ENCODE results near the gene TENM3. TPM values are rescaled to one million over a fixed set of nuclear protein-coding genes. Genes with fewer than 3 reads are reported as not detected.

The TENM3 gene
- total and polyA plus RNA-seq, 2 of the 8 experiments (the other 6 are each of a cell fraction or from before 2014, with no cell fraction given), result 36.9 to 69.3 TPM

GRCh38 chr4:182207830-182208396 lies 35.3 kb upstream of the TENM3 start:
- Histone ChIP-seq H3K27ac (ENCODE audit: low read depth, low read length) (no peak overlapping the region), H3K9ac (replicated peaks in 1 of 4; ENCODE audit: extremely low read depth in 1 of 4, low read depth in 3 of 4, low read length in 3 of 4) (no peak overlapping the region), H3K56ac (replicated peaks; ENCODE audit: insufficient read length, low read depth, low read length) (no peak overlapping the region), H4K20me1 (replicated peaks in 1 of 2; ENCODE audit: control insufficient read depth in 1 of 2, insufficient read depth in 2 of 2, low read length in 2 of 2) (peaks cover 0 to 2% of the 10 kb centered on the region in 2 experiments), H4K91ac (replicated peaks; ENCODE audit: insufficient read length, low read length) (no peak overlapping the region), H2BK120ac (replicated peaks; ENCODE audit: low read depth, low read length) (no peak overlapping the region), H2AFZ (ENCODE audit: low read length) (no peak overlapping the region), H3K9me3 (ENCODE audit: insufficient read depth in 2 of 2, low read depth in 1 of 2, low read length in 1 of 2) (no peaks in the 10 kb centered on the region), H3K79me2 (ENCODE audit: control insufficient read depth in 1 of 2, insufficient read depth in 2 of 2, low read length in 2 of 2) (peaks cover 0 to 6% of the 10 kb centered on the region in 2 experiments; a peak in 1 of 4 replicates), H2BK20ac (ENCODE audit: low read length) (no peak overlapping the region), H3K23me2 (ENCODE audit: low read depth, low read length) (no peaks in the 10 kb centered on the region), H3K4me1 (replicated peaks in 1 of 4; ENCODE audit: control insufficient read depth in 3 of 4, insufficient read depth in 4 of 4, low read length in 3 of 4) (peaks cover 0 to 20% (median 11%) of the 10 kb centered on the region in 4 experiments; a peak in 6 of 7 replicates), H2AK5ac (ENCODE audit: low read depth, low read length) (no peak overlapping the region), H3K36me3 (ENCODE audit: control insufficient read depth in 2 of 4, insufficient read depth in 4 of 4, low read length in 3 of 4) (no peaks in the 10 kb centered on the region), H3K27me3 (replicated peaks in 1 of 4; ENCODE audit: control insufficient read depth in 3 of 4, extremely low read depth in 1 of 4, insufficient read depth in 3 of 4, low read length in 3 of 4) (no peaks in the 10 kb centered on the region), H4K8ac (ENCODE audit: extremely low read depth, insufficient read depth, low read length) (no peak overlapping the region), H3K4ac (replicated peaks; ENCODE audit: insufficient read length, low read depth, low read length) (no peak overlapping the region), H2BK12ac (ENCODE audit: low read depth, low read length) (no peak overlapping the region), H3K23ac (ENCODE audit: insufficient read length) (no peak overlapping the region), H3K79me1 (ENCODE audit: low read depth, low read length) (no peaks in the 10 kb centered on the region; the same call in 1 of the 2 replicates), H3K4me3 (ENCODE audit: extremely low read depth in 1 of 4, insufficient read depth in 2 of 4, low read depth in 3 of 4, low read length in 4 of 4) (no peak overlapping the region), H3K4me2 (ENCODE audit: insufficient read depth in 1 of 2, low read depth in 2 of 2, low read length in 2 of 2) (peak overlapping the region in 1 of 2 experiments; percentile 22; a peak in 1 of 4 replicates), H3K18ac (ENCODE audit: extremely low read depth, low read length) (no peak overlapping the region), H4K5ac (ENCODE audit: insufficient read length, low read depth, low read length) (no peak overlapping the region), H3K14ac (ENCODE audit: insufficient read length) (no peak overlapping the region), H2BK15ac (ENCODE audit: low read length) (no peak overlapping the region), H2BK5ac (ENCODE audit: low read depth, low read length) (no peak overlapping the region)
- POLR2A ChIA-PET (ENCODE audit: partially characterized antibody), result interaction anchor here (1.7 kb wide), 1 partner anchor 18 kb away, joined by 4 read pairs; no protein-coding TSS in a partner anchor
- FAIRE-seq, result peak; percentile 7
- DNase-seq (ENCODE audit: low read depth in 1 of 2, low spot score in 2 of 2), result no peak
- 32% methylated on average over 2 of the region's 2 CpGs; no CpG with 5 or more reads in 1 of the 2 experiments for WGBS, 2 experiments (ENCODE audit: extremely low coverage in 1 of 2, insufficient coverage in 1 of 2, insufficient read length in 1 of 2, insufficient replicate concordance in 2 of 2, low coverage in 1 of 2, low lambda C conversion rate in 2 of 2, missing lambda C conversion rate in 1 of 2)
- TF ChIP-seq POLR2A (IDR thresholded peaks at IDR 0.05; ENCODE audit: control extremely low read depth in 1 of 2, low read depth in 2 of 2, low read length in 2 of 2) (no peak), SAP30 (IDR thresholded peaks at IDR 0.05; ENCODE audit: insufficient read depth, insufficient replicate concordance, low read length) (no peak), CHD2 (IDR thresholded peaks at IDR 0.05; ENCODE audit: low read length) (no peak)
- CTCF ChIA-PET (ENCODE audit: partially characterized antibody), result no interaction called here
